Measurements from ENCODE around the gene ITGA5.

DNA sequence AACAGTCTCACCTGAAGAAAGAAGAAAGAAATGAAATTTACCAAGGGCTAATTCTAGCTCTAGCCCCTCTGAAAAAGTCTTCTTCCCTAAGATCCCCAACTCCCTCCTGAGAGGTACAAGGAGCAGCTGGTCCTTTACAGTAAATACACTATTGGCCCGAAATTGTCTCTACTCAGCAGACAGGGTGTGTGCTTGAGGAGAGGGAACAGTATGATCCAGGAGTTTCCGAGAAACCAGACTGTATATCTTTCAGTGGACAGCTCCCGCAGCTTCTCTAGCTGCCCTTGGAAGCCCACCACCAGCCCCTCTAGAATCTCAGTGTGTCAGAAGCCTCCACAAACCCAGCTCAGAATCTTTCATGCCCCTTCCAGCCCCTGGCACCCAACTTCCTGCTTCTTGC is 62.8 kb downstream of the ITGA5 start:
- no peak for TF ChIP-seq POLR2AphosphoS5 (IDR thresholded peaks at IDR 0.05; ENCODE audit: low read depth, low read length)
- TF ChIP-seq TAF1 (IDR thresholded peaks at IDR 0.05; ENCODE audit: low read depth, low read length) = no peak
- no peak for TF ChIP-seq PAX5 (IDR thresholded peaks at IDR 0.05; ENCODE audit: insufficient read depth, low read length, severe bottlenecking)

Data from GM12891 (cell line).